Large intestine (tissue), 3 donors: ENCODE results near the gene DIP2C. TPM values are rescaled to one million over a fixed set of nuclear protein-coding genes. Genes with fewer than 3 reads are reported as not detected.
"Not testable (repeated sequence)": the region's sequence is repeated elsewhere in the genome, so short reads cannot be mapped to it uniquely, and the experiment has no call there.

ENCODE experiments used
- DNase-seq, 2 donors: peaks; one replicate each; pipeline versions ENCODE4 v3.0.0 to v3.0.0-alpha.2; 2013
- H3K27ac ChIP-seq: one replicate; pipeline ENCODE4 v1.5.1; 2013; ENCODE audit warnings: low read length
- H3K27me3 ChIP-seq: 2 replicates; pipeline ENCODE4 v1.6.1; 2013; ENCODE audit warnings: low read length; ENCODE audit not compliant: control insufficient read depth, insufficient read depth
- H3K36me3 ChIP-seq: 2 replicates; pipeline ENCODE4 v1.6.1; 2013; ENCODE audit warnings: low read length; ENCODE audit not compliant: control insufficient read depth, insufficient read depth
- H3K4me1 ChIP-seq: one replicate; pipeline ENCODE4 v1.6.1; 2013; ENCODE audit warnings: low read length; ENCODE audit not compliant: control insufficient read depth, insufficient read depth
- H3K4me3 ChIP-seq: one replicate; pipeline ENCODE4 v1.5.1; 2013; ENCODE audit warnings: low read length
- H3K9me3 ChIP-seq: one replicate; pipeline ENCODE4 v1.6.1; 2013; ENCODE audit warnings: mild to moderate bottlenecking, low read depth, low read length, moderate library complexity; ENCODE audit not compliant: control insufficient read depth
- WGBS: methylation state at CpG from one replicate; pipeline ENCODE4 v1.1.5; 2013; ENCODE audit warnings: low lambda C conversion rate; ENCODE audit not compliant: insufficient coverage; 5-methylcytosine and 5-hydroxymethylcytosine counted together
- polyA plus RNA-seq: library from polyadenylated mRNA; unstranded; fragments of 120-200 nt; gene quantifications from one replicate; pipeline ENCODE4 v1.2.1, GENCODE V29; 2013

DIP2C gene
- polyA plus RNA-seq, 1 donor: 16.5 TPM

DNA sequence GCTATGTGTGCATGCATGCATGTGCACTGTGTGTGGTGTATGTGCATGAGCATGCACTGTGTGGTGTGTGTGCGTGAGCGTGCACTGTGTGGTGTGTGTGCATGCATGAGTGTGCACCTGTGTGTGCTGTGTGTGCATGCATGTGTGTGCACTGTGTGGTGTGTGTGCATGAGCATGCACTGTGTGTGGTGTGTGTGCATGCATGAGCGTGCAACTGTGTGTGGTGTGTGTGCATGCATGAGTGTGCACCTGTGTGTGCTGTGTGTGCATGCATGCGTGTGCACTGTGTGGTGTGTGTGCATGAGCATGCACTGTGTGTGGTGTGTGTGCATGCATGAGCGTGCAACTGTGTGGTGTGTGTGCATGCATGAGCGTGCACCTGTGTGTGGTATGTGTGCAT is 10.7 kb upstream of the DIP2C start:
- H3K9me3 ChIP-seq, H3K4me1 ChIP-seq, H3K36me3 ChIP-seq, H3K27me3 ChIP-seq, H3K4me3 ChIP-seq, DNase-seq, H3K27ac ChIP-seq: not testable (repeated sequence)
- no CpG with 5 or more reads among the region's 6 CpGs for WGBS

- H3K27ac ChIP-seq: no peak overlapping the region
- H3K36me3 ChIP-seq: no peaks in the 10 kb centered on the region
- no CpG with 5 or more reads among the region's 30 CpGs for WGBS
- peaks cover 3% of the 10 kb centered on the region for H3K27me3 ChIP-seq
- no peak overlapping the region for H3K4me3 ChIP-seq
- DNase-seq: no peak
- H3K4me1 ChIP-seq: no peaks in the 10 kb centered on the region
- no peaks in the 10 kb centered on the region for H3K9me3 ChIP-seq
Measured at GRCh38 chr10:697097-697875, 7.8 kb upstream of the DIP2C start.

DNA sequence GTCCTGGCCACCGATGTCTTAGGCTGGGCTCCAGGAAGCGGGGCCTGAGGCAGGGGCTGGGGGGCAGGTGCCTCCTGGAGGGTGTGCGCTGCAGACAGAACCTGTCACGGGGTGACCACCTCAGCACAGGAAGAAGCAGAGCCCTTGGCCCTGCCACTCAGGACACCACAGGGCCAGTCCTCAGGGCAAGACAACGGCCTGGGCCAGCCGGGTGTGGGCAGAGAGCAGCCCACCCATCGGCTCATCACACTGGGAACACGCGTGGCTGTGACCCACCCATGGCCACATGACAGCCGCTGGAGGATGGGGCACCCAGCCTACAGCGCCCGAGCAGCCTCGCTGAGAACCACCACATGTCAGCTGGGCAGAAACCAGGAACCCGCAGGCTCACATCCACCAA is 5.9 kb upstream of the DIP2C start:
- Histone ChIP-seq H3K36me3 (no peaks in the 10 kb centered on the region), H3K9me3 (no peaks in the 10 kb centered on the region), H3K27ac (no peak overlapping the region), H3K27me3 (peaks cover 3% of the 10 kb centered on the region), H3K4me1 (peaks cover 2% of the 10 kb centered on the region), H3K4me3 (no peak overlapping the region)
- DNase-seq: no peak
- no CpG with 5 or more reads among the region's 14 CpGs for WGBS

DNA sequence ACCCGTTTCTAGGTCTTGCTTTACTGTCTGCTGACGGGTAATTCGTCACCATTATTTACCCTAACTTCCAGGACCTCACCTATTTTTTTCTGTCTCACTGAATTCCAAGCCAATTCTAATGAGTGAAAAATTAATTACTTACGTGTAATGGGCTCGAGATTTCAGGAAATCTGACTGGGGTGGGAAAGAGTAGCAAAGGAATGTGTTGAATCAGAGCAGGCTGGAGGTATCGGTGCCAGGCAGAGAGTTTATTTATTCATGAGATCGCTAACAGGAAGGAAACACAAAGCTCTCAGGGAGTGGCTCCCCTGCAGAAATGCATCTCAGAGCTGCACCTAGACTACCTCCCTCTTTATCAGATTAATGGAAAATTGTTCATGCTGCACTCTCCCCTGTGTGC is 4.0 kb upstream of the DIP2C start:
- H3K27ac ChIP-seq: no peak overlapping the region
- no peaks in the 10 kb centered on the region for H3K27me3 ChIP-seq
- H3K9me3 ChIP-seq: no peaks in the 10 kb centered on the region
- no peak overlapping the region for H3K4me3 ChIP-seq
- DNase-seq: peak; percentile 31 to 56
- H3K4me1 ChIP-seq: peaks cover 6% of the 10 kb centered on the region
- 0% methylated on average over 1 of the region's 7 CpGs for WGBS
- H3K36me3 ChIP-seq: no peaks in the 10 kb centered on the region

- WGBS: 90% methylated on average over 2 of the region's 12 CpGs
- Histone ChIP-seq H3K4me1 (peaks cover 11% of the 10 kb centered on the region), H3K9me3 (no peaks in the 10 kb centered on the region), H3K36me3 (no peaks in the 10 kb centered on the region), H3K4me3 (no peak overlapping the region), H3K27me3 (no peaks in the 10 kb centered on the region), H3K27ac (no peak overlapping the region)
- DNase-seq: no peak
Measured at GRCh38 chr10:692682-693351, 3.3 kb upstream of the DIP2C start.

DNA sequence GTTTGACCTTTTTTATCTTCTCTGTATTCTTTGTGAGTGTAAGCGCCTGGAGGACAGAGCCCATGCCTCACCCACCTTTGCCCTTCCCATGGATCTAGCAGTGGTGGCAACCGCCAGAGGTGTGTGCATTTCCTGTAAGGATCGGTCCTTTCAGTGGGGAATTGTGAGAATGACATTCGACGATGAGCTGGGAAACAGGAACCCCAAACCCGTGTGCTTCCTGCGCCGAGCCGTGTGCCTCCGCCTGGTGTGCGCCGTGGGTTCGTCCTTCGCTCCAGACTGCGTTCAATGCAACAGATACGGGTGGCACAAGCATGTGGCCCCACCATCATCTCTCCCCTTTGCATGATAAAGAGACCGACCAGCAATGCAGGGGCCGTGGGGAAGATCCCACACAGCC is 1.7 kb upstream of the DIP2C start:
- no peak overlapping the region for H3K4me3 ChIP-seq
- H3K36me3 ChIP-seq: no peaks in the 10 kb centered on the region
- H3K27me3 ChIP-seq: no peaks in the 10 kb centered on the region
- no peak overlapping the region for H3K27ac ChIP-seq
- H3K9me3 ChIP-seq: peaks cover under 1% of the 10 kb centered on the region
- WGBS: 98% methylated on average over 8 of the region's 18 CpGs
- H3K4me1 ChIP-seq: peaks cover 11% of the 10 kb centered on the region
- no peak for DNase-seq

- Histone ChIP-seq H3K9me3 (peaks cover 4% of the 10 kb centered on the region), H3K36me3 (no peaks in the 10 kb centered on the region), H3K27ac (peak overlapping the region; percentile 83), H3K4me1 (peaks cover 11% of the 10 kb centered on the region), H3K27me3 (no peaks in the 10 kb centered on the region), H3K4me3 (peak overlapping the region; percentile 72)
- WGBS: 84% methylated on average over 5 of the region's 32 CpGs
- peak in 1 of 2 donors; percentile 12 for DNase-seq
Measured at GRCh38 chr10:690372-691161, 1.1 kb upstream of the DIP2C start.

DNA sequence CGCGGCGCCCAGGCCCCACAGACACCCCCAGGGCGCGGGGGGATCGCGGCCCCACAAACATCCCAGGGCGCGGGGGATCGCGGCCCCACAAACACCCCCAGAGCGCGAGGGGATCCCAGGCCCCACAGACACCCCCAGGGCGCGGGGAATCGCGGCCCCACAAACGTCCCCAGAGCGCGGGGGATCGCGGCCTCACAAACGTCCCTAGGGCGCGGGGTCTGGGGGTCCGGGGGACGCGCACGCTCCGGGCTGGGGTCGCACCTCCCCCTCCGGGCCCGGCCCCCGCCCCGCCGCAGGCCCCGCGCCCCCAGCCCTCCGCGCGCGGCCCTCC is 382 bp downstream of the DIP2C start:
- Histone ChIP-seq H3K27ac (peak overlapping the region; percentile 54), H3K4me3 (peak overlapping the region; percentile 76), H3K9me3 (peaks cover 4% of the 10 kb centered on the region), H3K4me1 (peaks cover 11% of the 10 kb centered on the region), H3K36me3 (no peaks in the 10 kb centered on the region), H3K27me3 (no peaks in the 10 kb centered on the region)
- WGBS: no CpG with 5 or more reads among the region's 42 CpGs
- no peak for DNase-seq

GRCh38 chr10:688312-689120 is 952 bp downstream of the DIP2C start:
- no CpG with 5 or more reads among the region's 57 CpGs for WGBS
- H3K36me3 ChIP-seq: no peaks in the 10 kb centered on the region
- H3K4me3 ChIP-seq: peak overlapping the region; percentile 76
- peaks cover 11% of the 10 kb centered on the region for H3K4me1 ChIP-seq
- peak overlapping the region; percentile 54 for H3K27ac ChIP-seq
- peaks cover 4% of the 10 kb centered on the region for H3K9me3 ChIP-seq
- peak; percentile 24 to 66 for DNase-seq
- no peaks in the 10 kb centered on the region for H3K27me3 ChIP-seq
